HFFc6 (cell line): ENCODE measurements around the gene PALS2. TPM values are rescaled to one million over a fixed set of nuclear protein-coding genes. Genes with fewer than 3 reads are reported as not detected.

Experiments used
- DNase-seq: peaks from one replicate; pipeline ENCODE4 v3.0.0-alpha.2; 2018
- H3K27ac Mint-ChIP-seq: 2 replicates; pipeline ENCODE4 v1.8.0; 2020; ENCODE audit warnings: mild to moderate bottlenecking, mixed read lengths
- H3K27me3 Mint-ChIP-seq: 2 replicates; pipeline ENCODE4 v1.8.0; 2021; ENCODE audit warnings: mild to moderate bottlenecking, moderate library complexity, mixed read lengths; ENCODE audit not compliant: insufficient read depth
- H3K36me3 Mint-ChIP-seq: 2 replicates; pipeline ENCODE4 v1.8.0; 2021; ENCODE audit warnings: low read depth, mixed read lengths
- H3K4me1 Mint-ChIP-seq: 2 replicates; pipeline ENCODE4 v1.8.0; 2020; ENCODE audit warnings: low read depth, mixed read lengths
- H3K4me3 Mint-ChIP-seq: 2 replicates; pipeline ENCODE4 v1.8.0; 2020; ENCODE audit warnings: mild to moderate bottlenecking, moderate library complexity, mixed read lengths
- H3K9me3 Mint-ChIP-seq: 2 replicates; pipeline ENCODE4 v1.8.0; 2020; ENCODE audit warnings: mild to moderate bottlenecking, mixed read lengths
- long read RNA-seq: library from polyadenylated mRNA; unstranded; transcript quantifications from one replicate; pipeline ENCODE4 v2.0.0, GENCODE V29; 2019
- total RNA-seq, 6 experiments: library from RNA; stranded (reverse); fragmentation: NEBNext Ultra II Directional; extraction: Animal tissue kit (Norgen Biotek cat#: 25700); gene quantifications; 2 replicates in 1 of 6; 3 replicates in 5 of 6; pipeline ENCODE4 v1.2.3, GENCODE V29; 2021
- TF ChIP-seq, protein P1 (sequence below): fragments of 200-600 bp; sonication (generic); IDR thresholded peaks from 2 replicates; pipeline ENCODE4 v1.5.0; 2021; ENCODE audit warnings: antibody characterized with exemption, mild to moderate bottlenecking

The PALS2 gene, protein sequence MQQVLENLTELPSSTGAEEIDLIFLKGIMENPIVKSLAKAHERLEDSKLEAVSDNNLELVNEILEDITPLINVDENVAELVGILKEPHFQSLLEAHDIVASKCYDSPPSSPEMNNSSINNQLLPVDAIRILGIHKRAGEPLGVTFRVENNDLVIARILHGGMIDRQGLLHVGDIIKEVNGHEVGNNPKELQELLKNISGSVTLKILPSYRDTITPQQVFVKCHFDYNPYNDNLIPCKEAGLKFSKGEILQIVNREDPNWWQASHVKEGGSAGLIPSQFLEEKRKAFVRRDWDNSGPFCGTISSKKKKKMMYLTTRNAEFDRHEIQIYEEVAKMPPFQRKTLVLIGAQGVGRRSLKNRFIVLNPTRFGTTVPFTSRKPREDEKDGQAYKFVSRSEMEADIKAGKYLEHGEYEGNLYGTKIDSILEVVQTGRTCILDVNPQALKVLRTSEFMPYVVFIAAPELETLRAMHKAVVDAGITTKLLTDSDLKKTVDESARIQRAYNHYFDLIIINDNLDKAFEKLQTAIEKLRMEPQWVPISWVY
- total RNA-seq = 10 to 100 TPM; 13.8 to 28.5 (median 20.1) TPM
- long read RNA-seq, partial matches to known transcripts = 2 of 3 reads
- long read RNA-seq, other reads (novel, unspliced or antisense) = 1 of 3 reads

DNA sequence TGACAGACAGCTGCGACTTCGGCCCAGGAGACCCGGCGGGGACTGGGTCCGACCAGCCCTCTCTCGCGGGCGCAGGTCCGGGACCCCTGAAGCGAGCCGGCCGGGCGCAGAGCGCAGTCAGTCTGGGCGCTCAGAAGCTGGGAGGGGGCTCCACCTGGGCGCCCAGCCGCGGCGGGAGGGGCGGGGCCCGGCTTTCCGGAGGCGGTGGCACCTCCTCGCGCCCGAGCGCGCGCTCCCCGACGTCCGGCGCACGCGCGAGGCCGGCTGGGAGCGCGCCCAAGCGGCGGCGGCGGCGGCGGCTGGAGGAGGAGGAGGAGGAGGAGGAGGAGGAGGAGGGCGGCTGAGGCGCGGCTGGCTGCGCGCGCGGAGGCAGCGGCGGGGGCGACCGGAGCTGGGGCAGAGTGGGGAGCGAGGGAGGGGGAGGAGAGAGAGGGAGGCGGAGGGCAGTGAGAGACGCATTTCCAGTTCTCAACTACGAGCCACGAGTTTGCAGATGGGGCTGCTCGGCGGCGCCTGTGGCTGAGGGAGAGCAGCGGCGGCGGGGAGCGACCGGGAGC lies at the start of gene PALS2:
TSS of gene PALS2 (plus strand) at position 456 of the 557 bp plus-strand sequence. CDS start 50,216 bp downstream, outside the sequence.
- peaks cover 24% of the 10 kb centered on the region for H3K27me3 Mint-ChIP-seq
- DNase-seq = peak; percentile 45
- H3K36me3 Mint-ChIP-seq = no peaks in the 10 kb centered on the region
- peak within 1 kb of the TSS; percentile 76 for H3K27ac Mint-ChIP-seq
- no peaks in the 10 kb centered on the region for H3K9me3 Mint-ChIP-seq
- H3K4me3 Mint-ChIP-seq = peak within 1 kb of the TSS; percentile 95
- H3K4me1 Mint-ChIP-seq = peaks cover 28% of the 10 kb centered on the region
- TF ChIP-seq, protein P1, sequence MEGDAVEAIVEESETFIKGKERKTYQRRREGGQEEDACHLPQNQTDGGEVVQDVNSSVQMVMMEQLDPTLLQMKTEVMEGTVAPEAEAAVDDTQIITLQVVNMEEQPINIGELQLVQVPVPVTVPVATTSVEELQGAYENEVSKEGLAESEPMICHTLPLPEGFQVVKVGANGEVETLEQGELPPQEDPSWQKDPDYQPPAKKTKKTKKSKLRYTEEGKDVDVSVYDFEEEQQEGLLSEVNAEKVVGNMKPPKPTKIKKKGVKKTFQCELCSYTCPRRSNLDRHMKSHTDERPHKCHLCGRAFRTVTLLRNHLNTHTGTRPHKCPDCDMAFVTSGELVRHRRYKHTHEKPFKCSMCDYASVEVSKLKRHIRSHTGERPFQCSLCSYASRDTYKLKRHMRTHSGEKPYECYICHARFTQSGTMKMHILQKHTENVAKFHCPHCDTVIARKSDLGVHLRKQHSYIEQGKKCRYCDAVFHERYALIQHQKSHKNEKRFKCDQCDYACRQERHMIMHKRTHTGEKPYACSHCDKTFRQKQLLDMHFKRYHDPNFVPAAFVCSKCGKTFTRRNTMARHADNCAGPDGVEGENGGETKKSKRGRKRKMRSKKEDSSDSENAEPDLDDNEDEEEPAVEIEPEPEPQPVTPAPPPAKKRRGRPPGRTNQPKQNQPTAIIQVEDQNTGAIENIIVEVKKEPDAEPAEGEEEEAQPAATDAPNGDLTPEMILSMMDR = no peak

DNA sequence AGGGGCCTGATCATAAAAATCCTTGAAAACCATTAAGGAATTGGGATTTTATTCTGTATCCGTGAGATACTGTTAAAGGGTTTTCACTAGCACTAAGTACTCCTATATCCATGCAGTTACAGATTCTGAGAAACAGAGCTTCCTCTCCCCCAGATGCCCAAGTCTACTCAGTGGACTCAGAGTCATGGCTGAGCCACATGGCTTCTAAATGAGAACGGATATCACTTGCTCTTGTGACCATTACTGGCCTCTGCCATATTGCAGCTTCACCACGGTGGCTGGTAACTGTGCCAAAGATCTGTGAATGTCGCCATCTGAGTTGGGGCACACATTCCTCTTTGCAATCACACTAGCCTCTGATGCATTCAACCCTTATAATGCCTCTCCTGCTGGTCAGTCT lies 42.0 kb upstream of the PALS2 start:
- TF ChIP-seq, protein P1 = no peak
- Mint-ChIP-seq H3K4me3 (no peak overlapping the region), H3K27me3 (peaks cover 2% of the 10 kb centered on the region; the same call in 1 of the 2 replicates), H3K27ac (no peak overlapping the region), H3K9me3 (no peaks in the 10 kb centered on the region), H3K36me3 (no peaks in the 10 kb centered on the region), H3K4me1 (no peaks in the 10 kb centered on the region)
- no peak for DNase-seq

DNA sequence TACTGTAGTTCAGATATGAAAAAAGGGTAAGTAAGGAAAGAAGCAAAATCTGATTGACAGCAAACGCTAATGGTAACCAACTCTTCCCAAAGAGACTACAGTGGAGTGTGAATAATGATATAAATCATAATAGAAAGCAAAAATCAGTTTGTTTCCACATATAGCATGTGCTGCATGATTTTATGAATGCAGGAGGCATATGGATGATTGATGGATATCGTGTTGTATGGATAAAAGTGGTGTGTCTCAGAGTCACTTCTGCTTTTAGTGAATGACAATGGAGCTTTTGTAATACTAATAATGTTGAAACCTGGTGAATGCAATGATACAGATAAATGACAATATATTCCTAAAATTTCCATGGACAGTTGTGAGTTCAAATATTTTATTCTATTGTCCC lies 36.6 kb upstream of the PALS2 start:
- no peak overlapping the region for H3K4me3 Mint-ChIP-seq
- no peaks in the 10 kb centered on the region for H3K36me3 Mint-ChIP-seq
- H3K9me3 Mint-ChIP-seq = no peaks in the 10 kb centered on the region
- no peaks in the 10 kb centered on the region for H3K4me1 Mint-ChIP-seq
- H3K27ac Mint-ChIP-seq = no peak overlapping the region
- H3K27me3 Mint-ChIP-seq = peaks cover 2% of the 10 kb centered on the region; the same call in 1 of the 2 replicates
- TF ChIP-seq, protein P1 = no peak
- DNase-seq = no peak

DNA sequence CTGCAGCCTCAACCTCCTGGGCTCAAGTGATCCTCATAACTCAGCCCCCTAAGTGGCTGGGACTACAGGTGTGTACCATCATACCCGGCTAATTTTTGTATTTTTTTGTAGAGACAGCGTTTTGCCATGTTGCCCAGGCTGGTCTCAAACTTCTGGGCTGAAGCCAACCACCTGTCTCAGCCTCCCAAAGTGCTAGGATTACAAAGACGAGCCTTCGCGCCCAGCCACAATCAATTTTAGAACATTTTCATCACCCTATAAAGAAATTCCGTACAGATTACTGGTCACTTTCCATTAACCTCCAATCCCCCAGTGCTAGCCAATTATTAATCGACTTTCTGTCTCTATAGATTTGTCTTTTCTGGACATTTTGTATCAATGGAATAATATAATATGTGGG lies 32.3 kb upstream of the PALS2 start:
- H3K4me1 Mint-ChIP-seq = no peaks in the 10 kb centered on the region
- no peak overlapping the region for H3K27ac Mint-ChIP-seq
- TF ChIP-seq, protein P1 = no peak
- no peak overlapping the region for H3K4me3 Mint-ChIP-seq
- no peaks in the 10 kb centered on the region for H3K9me3 Mint-ChIP-seq
- no peak for DNase-seq
- peaks cover 6% of the 10 kb centered on the region; the same call in 1 of the 2 replicates for H3K27me3 Mint-ChIP-seq
- H3K36me3 Mint-ChIP-seq = no peaks in the 10 kb centered on the region

DNA sequence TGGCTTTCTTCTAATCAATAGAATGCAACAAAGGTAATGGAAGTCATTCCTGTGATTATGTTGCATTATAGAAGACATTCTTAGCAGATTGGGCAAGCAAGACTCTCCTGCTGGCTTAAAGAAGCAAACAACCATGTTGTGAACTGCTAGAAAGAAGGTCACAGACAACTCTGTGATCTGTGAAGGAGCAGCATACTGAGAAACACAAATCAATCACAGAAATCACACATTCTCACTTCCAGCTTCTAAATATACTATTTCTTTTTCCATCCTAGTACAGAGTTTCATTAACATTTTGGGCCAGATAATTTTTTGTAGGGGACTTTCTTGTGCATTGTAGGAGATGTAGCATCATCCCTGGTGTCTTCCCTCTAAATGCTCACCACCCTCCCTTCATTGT lies 28.0 kb upstream of the PALS2 start:
- Mint-ChIP-seq H3K27ac (no peak overlapping the region), H3K9me3 (no peaks in the 10 kb centered on the region), H3K4me3 (no peak overlapping the region), H3K27me3 (peaks cover 13% of the 10 kb centered on the region), H3K36me3 (no peaks in the 10 kb centered on the region), H3K4me1 (no peaks in the 10 kb centered on the region)
- no peak for DNase-seq
- TF ChIP-seq, protein P1 = no peak
